HepG2 (cell line): ENCODE measurements around the gene NES.

ENCODE experiments used
- FOXA1 ChIP-seq, 2 experiments: fragments of 450-650 bp in 1 of 2; sonication (generic) in 1 of 2; formaldehyde crosslinking in 1 of 2; IDR thresholded peaks; 2 replicates each; pipeline versions ENCODE4 v1.4.0 to v1.6.1; 2016 to 2020; ENCODE audit warnings: missing genetic modification reagents in 1 of 2
- FOXP1 ChIP-seq, 2 experiments: fragments of 450-650 bp in 1 of 2; IDR thresholded peaks; 2 replicates each; pipeline ENCODE4 v1.6.1; 2017 to 2018; ENCODE audit warnings: antibody characterized with exemption in 1 of 2
- POLR2AphosphoS5 ChIP-seq: IDR thresholded peaks from 2 replicates; pipeline ENCODE4 v1.6.1; 2012; ENCODE audit warnings: low read depth, low read length
- TCF12 ChIP-seq, 2 experiments: fragments of 450-650 bp in 1 of 2; sonication (generic) in 1 of 2; formaldehyde crosslinking in 1 of 2; IDR thresholded peaks; 2 replicates each; pipeline versions ENCODE4 v1.6.1 to v1.8.0; 2017 to 2022; ENCODE audit warnings: antibody characterized with exemption in 1 of 2, mild to moderate bottlenecking in 1 of 2, missing genetic modification reagents in 1 of 2, moderate library complexity in 1 of 2
- ZNF274 ChIP-seq: sonication (generic); formaldehyde crosslinking; IDR thresholded peaks from 2 replicates; pipeline ENCODE4 v1.5.1; 2020; ENCODE audit warnings: mild to moderate bottlenecking, missing genetic modification reagents
- ZNF317 ChIP-seq: sonication (generic); formaldehyde crosslinking; IDR thresholded peaks from 2 replicates; pipeline ENCODE4 v1.5.0; 2020; ENCODE audit warnings: mild to moderate bottlenecking, missing genetic modification reagents
- ZNF501 ChIP-seq: sonication (generic); formaldehyde crosslinking; IDR thresholded peaks from 2 replicates; pipeline ENCODE4 v1.5.1; 2020; ENCODE audit warnings: mild to moderate bottlenecking, moderate library complexity, missing genetic modification reagents

- no peak for TF ChIP-seq ZNF501 (CRISPR knock-in tag)
- TF ChIP-seq ZNF274 (CRISPR knock-in tag) = no peak
- no peak for TF ChIP-seq TCF12 (IDR thresholded peaks at IDR 0.05)
- no peak for TF ChIP-seq TCF12 (CRISPR knock-in tag; IDR thresholded peaks at IDR 0.05)
- no peak for TF ChIP-seq POLR2AphosphoS5
- no peak for TF ChIP-seq FOXP1 (IDR thresholded peaks at IDR 0.05)
- no peak for TF ChIP-seq FOXP1 (CRISPR knock-in tag; IDR thresholded peaks at IDR 0.05)
- TF ChIP-seq FOXA1 (IDR thresholded peaks at IDR 0.05) = no peak
- no peak for TF ChIP-seq FOXA1 (CRISPR knock-in tag; IDR thresholded peaks at IDR 0.05)
- TF ChIP-seq ZNF317 = no peak
These were observed 16.5 kb downstream of the NES start for GRCh38 chr1:156660752-156661112.
